Memory B cell (primary cell): ENCODE results near the gene SLC1A2.

Source experiments
- ATAC-seq: fragments of 150-1000 bp; cut with Tn5 transposase; 2 replicates; pipeline ENCODE4 v1.10.0; 2021; ENCODE audit warnings: low read depth, mild to moderate bottlenecking, moderate library complexity
- DNase-seq, 2 donors: peaks; one replicate each; pipeline ENCODE4 v3.0.0; 2022; ENCODE audit warnings: low spot score in 2 of 2
- H3K27ac Mint-ChIP-seq: one replicate; pipeline ENCODE4 v1.8.0; 2022; ENCODE audit warnings: mild to moderate bottlenecking, moderate library complexity, mixed read lengths
- H3K27me3 Mint-ChIP-seq: one replicate; pipeline ENCODE4 v1.8.0; 2022; ENCODE audit warnings: mixed read lengths
- H3K36me3 Mint-ChIP-seq: one replicate; pipeline ENCODE4 v1.8.0; 2022; ENCODE audit warnings: mild to moderate bottlenecking, mixed read lengths
- H3K4me1 Mint-ChIP-seq: one replicate; pipeline ENCODE4 v1.8.0; 2022; ENCODE audit warnings: mixed read lengths
- H3K4me3 Mint-ChIP-seq: one replicate; pipeline ENCODE4 v1.8.0; 2022; ENCODE audit warnings: mild to moderate bottlenecking, moderate library complexity, mixed read lengths
- H3K9me3 Mint-ChIP-seq: one replicate; pipeline ENCODE4 v1.8.0; 2022; ENCODE audit warnings: mixed read lengths

Gene SLC1A2

GRCh38 chr11:35419184-35419829, at the start of gene SLC1A2:
Gene SLC1A2 (minus strand): TSS chr11:35419558. CDS start chr11:35418966, 592 bp downstream.
- Mint-ChIP-seq H3K4me1 (peaks cover 16% of the 10 kb centered on the region), H3K27ac (no peak within 1 kb of the TSS), H3K4me3 (peak within 1 kb of the TSS; percentile 70), H3K9me3 (no peaks in the 10 kb centered on the region), H3K27me3 (peaks cover 23% of the 10 kb centered on the region), H3K36me3 (no peaks in the 10 kb centered on the region)
- no peak for DNase-seq
- peak; percentile 21 for ATAC-seq

GRCh38 chr11:35466058-35466457, 46.7 kb upstream of the SLC1A2 start:
- Mint-ChIP-seq H3K36me3 (no peaks in the 10 kb centered on the region), H3K27ac (no peak overlapping the region), H3K4me3 (no peak overlapping the region), H3K4me1 (no peaks in the 10 kb centered on the region), H3K27me3 (peaks cover 22% of the 10 kb centered on the region), H3K9me3 (no peaks in the 10 kb centered on the region)
- DNase-seq (no peak), ATAC-seq (no peak)

- no peaks in the 10 kb centered on the region for H3K9me3 Mint-ChIP-seq
- peaks cover 17% of the 10 kb centered on the region for H3K27me3 Mint-ChIP-seq
- no peaks in the 10 kb centered on the region for H3K36me3 Mint-ChIP-seq
- no peaks in the 10 kb centered on the region for H3K4me1 Mint-ChIP-seq
- no peak overlapping the region for H3K27ac Mint-ChIP-seq
- DNase-seq (no peak), ATAC-seq (no peak)
- no peak overlapping the region for H3K4me3 Mint-ChIP-seq
Measured at GRCh38 chr11:35464308-35464707, 45.0 kb upstream of the SLC1A2 start.

GRCh38 chr11:35463331-35463751, 44.0 kb upstream of the SLC1A2 start:
- no peak overlapping the region for H3K27ac Mint-ChIP-seq
- ATAC-seq (no peak), DNase-seq (no peak)
- H3K4me1 Mint-ChIP-seq: no peaks in the 10 kb centered on the region
- no peaks in the 10 kb centered on the region for H3K36me3 Mint-ChIP-seq
- peaks cover 14% of the 10 kb centered on the region for H3K27me3 Mint-ChIP-seq
- no peaks in the 10 kb centered on the region for H3K9me3 Mint-ChIP-seq
- no peak overlapping the region for H3K4me3 Mint-ChIP-seq

- no peaks in the 10 kb centered on the region for H3K4me1 Mint-ChIP-seq
- H3K4me3 Mint-ChIP-seq: no peak overlapping the region
- H3K27ac Mint-ChIP-seq: no peak overlapping the region
- H3K36me3 Mint-ChIP-seq: no peaks in the 10 kb centered on the region
- ATAC-seq: no peak
- H3K9me3 Mint-ChIP-seq: no peaks in the 10 kb centered on the region
- peaks cover 9% of the 10 kb centered on the region for H3K27me3 Mint-ChIP-seq
- DNase-seq: no peak
Measured at GRCh38 chr11:35461917-35462538, 42.7 kb upstream of the SLC1A2 start.

- Mint-ChIP-seq H3K27ac (no peak overlapping the region), H3K4me1 (no peaks in the 10 kb centered on the region), H3K36me3 (no peaks in the 10 kb centered on the region), H3K27me3 (peaks cover 8% of the 10 kb centered on the region), H3K4me3 (no peak overlapping the region), H3K9me3 (no peaks in the 10 kb centered on the region)
- ATAC-seq (no peak), DNase-seq (no peak)
Measured at GRCh38 chr11:35459489-35459888, 40.1 kb upstream of the SLC1A2 start.

GRCh38 chr11:35458846-35459245, 39.5 kb upstream of the SLC1A2 start:
- H3K27me3 Mint-ChIP-seq: peaks cover 5% of the 10 kb centered on the region
- H3K4me3 Mint-ChIP-seq: no peak overlapping the region
- DNase-seq (no peak), ATAC-seq (no peak)
- H3K4me1 Mint-ChIP-seq: no peaks in the 10 kb centered on the region
- H3K9me3 Mint-ChIP-seq: no peaks in the 10 kb centered on the region
- H3K36me3 Mint-ChIP-seq: no peaks in the 10 kb centered on the region
- H3K27ac Mint-ChIP-seq: no peak overlapping the region

- ATAC-seq: no peak
- Mint-ChIP-seq H3K27ac (no peak overlapping the region), H3K9me3 (no peaks in the 10 kb centered on the region)
Measured at GRCh38 chr11:35454362-35454761, 35.0 kb upstream of the SLC1A2 start.

GRCh38 chr11:35436581-35437250, 17.4 kb upstream of the SLC1A2 start:
- H3K4me3 Mint-ChIP-seq: no peak overlapping the region
- H3K9me3 Mint-ChIP-seq: no peaks in the 10 kb centered on the region
- H3K27me3 Mint-ChIP-seq: peaks cover 14% of the 10 kb centered on the region
- no peaks in the 10 kb centered on the region for H3K36me3 Mint-ChIP-seq
- DNase-seq (no peak), ATAC-seq (no peak)
- H3K4me1 Mint-ChIP-seq: no peaks in the 10 kb centered on the region
- no peak overlapping the region for H3K27ac Mint-ChIP-seq

More at GRCh38 chr11:35454362-35454761, 35.0 kb upstream of the SLC1A2 start:
- no peak for DNase-seq
- Mint-ChIP-seq H3K27me3 (peaks cover 5% of the 10 kb centered on the region), H3K36me3 (no peaks in the 10 kb centered on the region), H3K4me3 (no peak overlapping the region), H3K4me1 (no peaks in the 10 kb centered on the region)

GRCh38 chr11:35433588-35433987, 14.2 kb upstream of the SLC1A2 start:
- no peak overlapping the region for H3K27ac Mint-ChIP-seq
- DNase-seq (no peak), ATAC-seq (no peak)
- H3K4me3 Mint-ChIP-seq: no peak overlapping the region
- no peaks in the 10 kb centered on the region for H3K9me3 Mint-ChIP-seq
- H3K4me1 Mint-ChIP-seq: no peaks in the 10 kb centered on the region
- no peaks in the 10 kb centered on the region for H3K36me3 Mint-ChIP-seq
- peaks cover 17% of the 10 kb centered on the region for H3K27me3 Mint-ChIP-seq

- no peaks in the 10 kb centered on the region for H3K36me3 Mint-ChIP-seq
- ATAC-seq: no peak
- DNase-seq: no peak
- H3K4me1 Mint-ChIP-seq: no peaks in the 10 kb centered on the region
- no peak overlapping the region for H3K4me3 Mint-ChIP-seq
- peaks cover 15% of the 10 kb centered on the region for H3K27me3 Mint-ChIP-seq
- H3K9me3 Mint-ChIP-seq: no peaks in the 10 kb centered on the region
- no peak overlapping the region for H3K27ac Mint-ChIP-seq
Measured at GRCh38 chr11:35432464-35432863, 13.1 kb upstream of the SLC1A2 start.

- ATAC-seq: no peak
- H3K27me3 Mint-ChIP-seq: peaks cover 8% of the 10 kb centered on the region
- no peaks in the 10 kb centered on the region for H3K36me3 Mint-ChIP-seq
- H3K27ac Mint-ChIP-seq: no peak overlapping the region
- DNase-seq: no peak
- no peaks in the 10 kb centered on the region for H3K9me3 Mint-ChIP-seq
- no peak overlapping the region for H3K4me3 Mint-ChIP-seq
- no peaks in the 10 kb centered on the region for H3K4me1 Mint-ChIP-seq
Measured at GRCh38 chr11:35427071-35427470, 7.7 kb upstream of the SLC1A2 start.

GRCh38 chr11:35426351-35426750, 7.0 kb upstream of the SLC1A2 start:
- no peaks in the 10 kb centered on the region for H3K36me3 Mint-ChIP-seq
- H3K9me3 Mint-ChIP-seq: no peaks in the 10 kb centered on the region
- DNase-seq (no peak), ATAC-seq (no peak)
- no peaks in the 10 kb centered on the region for H3K4me1 Mint-ChIP-seq
- H3K4me3 Mint-ChIP-seq: no peak overlapping the region
- H3K27ac Mint-ChIP-seq: no peak overlapping the region
- peaks cover 10% of the 10 kb centered on the region for H3K27me3 Mint-ChIP-seq

GRCh38 chr11:35425603-35426212, 6.3 kb upstream of the SLC1A2 start:
- Mint-ChIP-seq H3K27ac (no peak overlapping the region), H3K9me3 (no peaks in the 10 kb centered on the region), H3K4me3 (no peak overlapping the region), H3K36me3 (no peaks in the 10 kb centered on the region), H3K27me3 (peaks cover 14% of the 10 kb centered on the region), H3K4me1 (no peaks in the 10 kb centered on the region)
- no peak for ATAC-seq
- no peak for DNase-seq
